Stimulated activated CD4-positive, alpha-beta T cell treated with anti-CD3 and anti-CD28 coated beads, Interleukin-12 subunit alpha, Interleukin-12 subunit beta, amount 100 ng/mL, for 4 hours (primary cell): Measurements from ENCODE around the gene SLC13A1.
"Not testable (repeated sequence)": the region's sequence is repeated elsewhere in the genome, so short reads cannot be mapped to it uniquely, and the experiment has no call there.

Experiments
- DNase-seq: peaks from one replicate; pipeline ENCODE4 v3.0.0-alpha.2; 2020

The SLC13A1 gene

GRCh38 chr7:123125231-123125630, 74.5 kb downstream of the SLC13A1 start:
- no peak for DNase-seq

GRCh38 chr7:123122916-123123315, 76.9 kb downstream of the SLC13A1 start:
- DNase-seq, result no peak

- no peak for DNase-seq
Observed at GRCh38 chr7:123120286-123120685, 79.5 kb downstream of the SLC13A1 start.

- DNase-seq, result no peak
Observed at GRCh38 chr7:123115331-123115730, 84.4 kb downstream of the SLC13A1 start.

- no peak for DNase-seq
Observed at GRCh38 chr7:123114288-123114687, 85.5 kb downstream of the SLC13A1 start.

- no peak for DNase-seq
Observed at GRCh38 chr7:123112833-123113232, 86.9 kb downstream of the SLC13A1 start.

GRCh38 chr7:123099712-123100111, 100.1 kb downstream of the SLC13A1 start:
- DNase-seq, result no peak

- no peak for DNase-seq
Observed at GRCh38 chr7:123096976-123097375, 102.8 kb downstream of the SLC13A1 start.

GRCh38 chr7:123096434-123096833, 103.3 kb downstream of the SLC13A1 start:
- DNase-seq, result no peak

- DNase-seq, result no peak
Observed at GRCh38 chr7:123090456-123090855, 109.3 kb downstream of the SLC13A1 start.

- not testable (repeated sequence) for DNase-seq
Observed at GRCh38 chr7:123086910-123087309, 112.9 kb downstream of the SLC13A1 start.

- DNase-seq, result not testable (repeated sequence)
Observed at GRCh38 chr7:123084861-123085260, 114.9 kb downstream of the SLC13A1 start.

GRCh38 chr7:123079021-123079420, 120.7 kb downstream of the SLC13A1 start:
- no peak for DNase-seq

- no peak for DNase-seq
Observed at GRCh38 chr7:123075838-123076467, 123.8 kb downstream of the SLC13A1 start.

GRCh38 chr7:123070702-123071286, 129.0 kb downstream of the SLC13A1 start:
- no peak for DNase-seq

GRCh38 chr7:123067814-123068213, 132.0 kb downstream of the SLC13A1 start:
- DNase-seq, result no peak
